ENCODE measurements around the gene FBXL4.
A peak's percentile ranks its signal among the peaks of the same experiment; 100 is the strongest.

FBXL4 gene

DNA sequence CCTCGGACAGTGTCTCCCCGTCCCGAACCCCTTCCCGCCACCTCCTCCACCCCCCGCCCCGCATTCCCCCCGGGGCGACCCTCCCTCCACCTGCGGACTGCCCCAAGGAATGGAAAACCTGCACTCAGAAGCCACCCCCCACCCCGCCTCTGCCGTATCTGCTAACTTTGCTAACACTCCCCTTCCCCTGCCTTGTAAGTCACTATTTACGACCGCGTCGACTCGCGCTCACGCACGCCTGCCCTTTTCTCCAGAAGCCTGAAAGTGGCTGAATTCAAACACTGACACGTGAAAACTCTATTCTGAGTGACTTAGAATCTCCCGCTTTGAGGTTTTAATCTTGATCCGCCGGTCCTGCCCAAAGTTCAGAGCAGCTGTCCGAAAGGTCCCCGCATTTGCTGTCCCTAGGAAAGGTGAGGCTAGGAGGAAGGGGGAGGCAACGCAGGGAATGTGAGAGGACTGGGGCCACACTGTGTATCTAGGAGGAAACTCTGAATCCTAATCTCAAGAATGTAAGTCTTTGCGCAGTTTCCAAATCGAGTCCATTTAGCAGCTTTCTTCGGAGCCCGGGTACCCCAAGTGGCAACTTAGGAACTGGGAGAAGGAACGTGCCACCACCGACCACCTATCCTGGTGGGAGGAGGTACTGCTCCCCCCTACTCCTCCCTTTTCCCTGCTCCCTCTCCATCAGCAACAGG, 122.7 kb downstream of the FBXL4 start:
- Histone ChIP-seq H3K4me3 (ENCODE audit: low read depth, low read length) (peak overlapping the region; percentile 35), H3K27me3 (replicated peaks) (peaks cover 68% of the 10 kb centered on the region), H3K27ac (no peak overlapping the region), H3K36me3 (replicated peaks) (no peaks in the 10 kb centered on the region)
- TF ChIP-seq CTCF (IDR thresholded peaks at IDR 0.05; ENCODE audit: low read depth, low read length, missing control alignments), result no peak
- DNase-seq, result no peak
- in situ Hi-C loops (cut with HindIII; ENCODE audit: low pct_ligation_motif_present, low sequenced_read_pairs), result no loop called here

DNA sequence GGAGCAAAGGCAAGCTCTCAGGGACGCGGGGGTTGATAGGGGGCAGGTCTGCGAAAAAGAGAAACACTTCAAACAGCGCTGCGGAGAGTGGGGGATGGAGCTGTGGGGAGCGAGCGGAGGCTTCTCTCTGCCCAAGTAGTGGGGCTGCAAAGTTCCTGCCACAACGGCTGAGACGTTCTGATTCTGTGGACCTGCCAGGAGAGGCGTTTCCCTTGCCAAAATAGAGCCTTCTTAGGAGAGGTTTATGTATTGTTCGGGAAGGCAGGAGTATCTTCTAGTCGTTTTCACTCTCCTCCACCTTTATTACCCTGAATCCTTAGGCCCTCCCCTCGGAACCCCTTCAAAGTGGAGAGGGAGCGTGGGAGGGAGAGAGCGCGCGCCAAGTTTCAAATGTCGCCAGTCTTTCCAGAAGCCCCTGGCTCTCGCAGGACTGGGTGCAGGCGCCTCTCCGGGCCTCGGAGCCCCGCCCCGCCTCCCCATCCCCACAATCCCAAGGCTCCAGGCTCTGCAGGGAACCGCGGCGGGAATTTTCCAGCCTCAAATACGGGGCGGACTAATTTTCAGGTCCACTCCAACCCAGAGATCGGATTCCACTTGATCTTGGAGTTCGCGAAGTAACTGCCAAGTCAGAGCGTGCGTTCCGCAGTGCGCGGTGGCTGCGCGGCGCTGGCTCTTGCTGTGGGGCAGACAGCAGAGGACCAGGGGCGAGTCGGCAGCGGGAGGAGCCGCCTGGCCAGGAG, 123.4 kb downstream of the FBXL4 start:
- Histone ChIP-seq H3K4me3 (ENCODE audit: low read depth, low read length) (peak overlapping the region; percentile 35), H3K27ac (no peak overlapping the region), H3K36me3 (replicated peaks) (no peaks in the 10 kb centered on the region), H3K27me3 (replicated peaks) (peaks cover 65% of the 10 kb centered on the region)
- in situ Hi-C loops (cut with HindIII; ENCODE audit: low pct_ligation_motif_present, low sequenced_read_pairs), result no loop called here
- no peak for DNase-seq
- no peak for TF ChIP-seq CTCF (IDR thresholded peaks at IDR 0.05; ENCODE audit: low read depth, low read length, missing control alignments)

GRCh38 chr6:98823428-98824161, 124.2 kb downstream of the FBXL4 start:
- no peak for TF ChIP-seq CTCF (IDR thresholded peaks at IDR 0.05; ENCODE audit: low read depth, low read length, missing control alignments)
- peak overlapping the region; percentile 35 for H3K4me3 ChIP-seq (ENCODE audit: low read depth, low read length)
- in situ Hi-C loops (cut with HindIII; ENCODE audit: low pct_ligation_motif_present, low sequenced_read_pairs), result no loop called here
- no peak for DNase-seq
- peaks cover 60% of the 10 kb centered on the region for H3K27me3 ChIP-seq (replicated peaks)
- H3K27ac ChIP-seq, result no peak overlapping the region
- no peaks in the 10 kb centered on the region for H3K36me3 ChIP-seq (replicated peaks)

- Histone ChIP-seq H3K27ac (no peak overlapping the region), H3K4me3 (ENCODE audit: low read depth, low read length) (no peak overlapping the region), H3K36me3 (replicated peaks) (no peaks in the 10 kb centered on the region), H3K27me3 (replicated peaks) (peaks cover 45% of the 10 kb centered on the region)
- in situ Hi-C loops (cut with HindIII; ENCODE audit: low pct_ligation_motif_present, low sequenced_read_pairs), result no loop called here
- DNase-seq, result no peak
- TF ChIP-seq CTCF (IDR thresholded peaks at IDR 0.05; ENCODE audit: low read depth, low read length, missing control alignments), result no peak
Observed at GRCh38 chr6:98821756-98822405, 125.9 kb downstream of the FBXL4 start.

Data from brain microvascular endothelial cell (primary cell).